Effector memory CD8-positive, alpha-beta T cell (primary cell): ENCODE results near the gene GNA14.

Experiments
- ATAC-seq: fragments of 150-1000 bp; cut with Tn5 transposase; replicated peaks from 2 replicates; pipeline ENCODE4 v1.10.0; 2021; ENCODE audit warnings: mild to moderate bottlenecking, moderate library complexity
- DNase-seq, 3 experiments: peaks; one replicate each; pipeline ENCODE4 v3.0.0; 2021
- H3K27ac Mint-ChIP-seq, 2 donors: one replicate each; pipeline ENCODE4 v1.8.0; 2022; ENCODE audit warnings: mild to moderate bottlenecking in 2 of 2, mixed read lengths in 2 of 2, moderate library complexity in 2 of 2
- H3K27me3 Mint-ChIP-seq, 2 donors: one replicate each; pipeline ENCODE4 v1.8.0; 2022; ENCODE audit warnings: mixed read lengths in 2 of 2
- H3K36me3 Mint-ChIP-seq: one replicate; pipeline ENCODE4 v1.8.0; 2022; ENCODE audit warnings: mild to moderate bottlenecking, moderate library complexity, mixed read lengths; ENCODE audit not compliant: insufficient read depth
- H3K4me1 Mint-ChIP-seq, 2 donors: one replicate each; pipeline ENCODE4 v1.8.0; 2022; ENCODE audit warnings: low read depth in 2 of 2, mixed read lengths in 2 of 2
- H3K4me3 Mint-ChIP-seq, 2 donors: one replicate each; pipeline ENCODE4 v1.8.0; 2022; ENCODE audit warnings: mild to moderate bottlenecking in 2 of 2, mixed read lengths in 2 of 2, moderate library complexity in 2 of 2
- H3K9me3 Mint-ChIP-seq, 2 donors: one replicate each; pipeline ENCODE4 v1.8.0; 2022; ENCODE audit warnings: mixed read lengths in 2 of 2

Gene GNA14

GRCh38 chr9:77606526-77606925 lies 41.6 kb downstream of the GNA14 start:
- Mint-ChIP-seq H3K9me3 (no peaks in the 10 kb centered on the region), H3K4me1 (no peaks in the 10 kb centered on the region), H3K27ac (no peak overlapping the region), H3K4me3 (no peak overlapping the region), H3K36me3 (no peaks in the 10 kb centered on the region), H3K27me3 (peaks cover 13 to 23% of the 10 kb centered on the region in 2 donors)
- DNase-seq (no peak), ATAC-seq (no peak)

DNA sequence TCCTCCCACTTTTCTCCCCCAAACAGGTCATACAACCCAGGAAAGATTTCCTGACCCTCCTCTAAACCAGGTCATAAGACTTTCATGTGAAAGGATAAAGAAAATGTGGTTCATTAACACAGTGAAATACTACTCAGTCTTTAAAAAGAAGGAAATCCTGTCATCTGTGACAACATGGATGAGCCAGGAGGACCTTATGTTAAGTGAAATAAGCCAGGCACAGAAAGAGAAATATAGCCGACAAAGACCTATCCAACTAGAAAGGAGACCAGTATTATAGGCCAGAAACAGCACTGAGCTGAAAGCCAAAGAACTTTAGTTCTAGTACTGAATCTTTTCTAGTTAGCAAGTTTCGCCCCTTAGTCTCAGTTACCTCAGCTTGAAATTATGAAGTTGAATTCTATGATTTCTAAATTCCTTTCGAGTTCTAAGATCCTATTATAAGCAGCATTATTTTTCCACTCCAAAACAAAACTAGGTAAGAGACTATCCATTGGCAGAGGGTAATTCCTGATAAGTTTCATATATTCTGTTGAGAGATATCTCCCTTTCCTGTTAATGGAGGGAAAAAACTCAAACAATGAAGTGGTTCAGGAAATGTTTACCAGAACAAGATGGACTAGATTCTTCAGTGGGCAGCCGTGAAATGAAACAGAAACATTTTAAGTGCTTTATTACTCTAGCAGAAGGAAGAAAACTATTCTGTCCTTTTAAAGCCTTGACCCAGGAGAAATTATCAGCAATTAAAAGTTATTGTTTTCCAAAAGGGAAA lies 42.5 kb downstream of the GNA14 start:
- H3K4me1 Mint-ChIP-seq = no peaks in the 10 kb centered on the region
- no peak overlapping the region for H3K27ac Mint-ChIP-seq
- no peak for DNase-seq
- no peaks in the 10 kb centered on the region for H3K36me3 Mint-ChIP-seq
- no peak for ATAC-seq
- H3K27me3 Mint-ChIP-seq = peaks cover 13 to 23% of the 10 kb centered on the region in 2 donors
- H3K4me3 Mint-ChIP-seq = no peak overlapping the region
- H3K9me3 Mint-ChIP-seq = no peaks in the 10 kb centered on the region

DNA sequence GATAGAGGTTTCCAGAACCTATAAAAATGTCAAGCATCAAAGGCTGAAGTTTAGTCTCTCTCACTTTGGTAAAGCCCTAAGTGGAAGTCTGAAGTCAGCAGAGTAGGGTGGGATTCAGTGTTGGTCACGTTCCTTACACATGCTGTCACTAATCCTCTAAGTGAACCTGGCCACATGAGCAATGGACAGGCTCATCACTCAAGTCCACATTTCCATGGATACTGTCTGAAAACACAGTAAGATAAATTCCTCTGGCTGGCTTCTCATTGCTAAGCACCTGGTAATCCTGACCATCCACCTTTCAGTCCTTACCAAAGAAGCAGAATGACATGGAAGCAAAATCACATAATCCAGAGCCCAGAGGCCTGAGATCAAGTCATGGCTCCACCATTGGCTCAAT lies 43.8 kb downstream of the GNA14 start:
- Mint-ChIP-seq H3K4me3 (no peak overlapping the region), H3K27me3 (peaks cover 13 to 16% of the 10 kb centered on the region in 2 donors), H3K9me3 (no peaks in the 10 kb centered on the region), H3K4me1 (no peaks in the 10 kb centered on the region), H3K27ac (no peak overlapping the region), H3K36me3 (no peaks in the 10 kb centered on the region)
- ATAC-seq (no peak), DNase-seq (no peak)

DNA sequence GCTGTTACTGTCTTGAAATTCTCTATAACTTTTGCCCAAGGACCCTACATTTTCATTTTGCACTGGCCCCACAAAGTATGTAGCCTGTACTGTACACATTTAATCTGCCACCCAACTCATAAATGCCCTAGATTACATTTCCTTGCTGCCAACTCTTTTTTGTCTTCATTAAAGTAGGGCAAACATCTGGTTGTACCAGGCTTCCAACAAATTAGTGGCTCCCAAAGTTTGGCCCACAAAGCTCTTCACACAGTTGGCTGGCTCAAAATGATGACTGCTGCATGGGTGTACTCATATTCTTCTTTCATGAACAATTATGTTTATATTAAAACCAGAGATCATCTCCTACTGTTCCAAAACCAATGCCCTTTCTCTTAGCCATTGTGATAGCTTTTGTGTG lies 45.3 kb downstream of the GNA14 start:
- Mint-ChIP-seq H3K4me3 (no peak overlapping the region), H3K27ac (no peak overlapping the region), H3K4me1 (no peaks in the 10 kb centered on the region), H3K9me3 (no peaks in the 10 kb centered on the region), H3K27me3 (peaks cover 6 to 26% of the 10 kb centered on the region in 2 donors), H3K36me3 (no peaks in the 10 kb centered on the region)
- no peak for ATAC-seq
- no peak for DNase-seq

- Mint-ChIP-seq H3K36me3 (no peaks in the 10 kb centered on the region), H3K27ac (no peak overlapping the region), H3K27me3 (peaks cover 10 to 33% of the 10 kb centered on the region in 2 donors), H3K9me3 (no peaks in the 10 kb centered on the region), H3K4me1 (no peaks in the 10 kb centered on the region), H3K4me3 (no peak overlapping the region)
- ATAC-seq = no peak
- no peak for DNase-seq
Observed at GRCh38 chr9:77601476-77602099, 46.5 kb downstream of the GNA14 start.

DNA sequence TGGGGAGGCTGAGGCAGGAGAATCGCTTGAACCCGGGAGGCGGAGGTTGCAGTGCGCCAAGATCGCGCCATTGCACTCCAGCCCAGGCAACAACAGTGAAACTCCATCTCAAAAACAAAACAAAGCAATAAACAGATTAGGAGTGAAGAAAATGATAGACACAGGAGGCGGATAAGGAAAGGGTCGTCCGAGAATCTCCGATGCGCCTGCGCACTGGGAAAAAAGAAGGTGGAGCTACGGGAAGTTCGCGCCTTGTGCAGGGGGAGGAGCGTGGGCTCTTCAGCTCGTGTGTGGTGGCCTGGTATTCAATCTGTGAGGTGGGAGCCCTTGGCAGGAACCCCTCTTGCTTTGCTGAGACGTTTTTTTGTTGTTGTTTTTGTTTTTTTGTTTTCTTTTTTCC lies 47.3 kb downstream of the GNA14 start:
- H3K27ac Mint-ChIP-seq = no peak overlapping the region

DNA sequence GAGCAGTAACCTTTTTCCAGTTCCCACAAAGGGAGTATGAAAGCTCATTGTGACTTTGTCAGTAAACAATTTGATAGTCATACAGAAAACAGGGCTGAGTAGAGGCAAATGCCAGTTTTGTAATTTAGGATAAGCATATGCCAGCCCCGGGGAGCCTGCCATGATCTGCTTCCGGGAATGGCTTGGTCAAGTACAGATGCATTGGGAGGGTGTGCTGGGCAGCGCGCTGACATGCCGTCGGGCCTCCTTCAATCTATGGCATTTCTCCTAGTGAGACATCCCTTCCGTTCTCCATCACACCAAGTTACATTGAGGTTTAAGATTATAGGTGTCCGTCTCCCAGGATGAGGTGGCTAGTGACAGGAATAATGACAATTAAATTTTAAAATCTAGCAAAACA lies 48.6 kb downstream of the GNA14 start:
- Mint-ChIP-seq H3K27me3 (peaks cover 10 to 37% of the 10 kb centered on the region in 2 donors), H3K4me3 (no peak overlapping the region), H3K9me3 (no peaks in the 10 kb centered on the region), H3K36me3 (no peaks in the 10 kb centered on the region), H3K4me1 (no peaks in the 10 kb centered on the region), H3K27ac (no peak overlapping the region)
- no peak for ATAC-seq
- DNase-seq = no peak

More for the DNA sequence above, 47.3 kb downstream of the GNA14 start:
- DNase-seq (no peak), ATAC-seq (no peak)
- no peak overlapping the region for H3K4me3 Mint-ChIP-seq
- H3K9me3 Mint-ChIP-seq = no peaks in the 10 kb centered on the region
- H3K36me3 Mint-ChIP-seq = no peaks in the 10 kb centered on the region
- peaks cover 10 to 37% of the 10 kb centered on the region in 2 donors for H3K27me3 Mint-ChIP-seq
- H3K4me1 Mint-ChIP-seq = no peaks in the 10 kb centered on the region

DNA sequence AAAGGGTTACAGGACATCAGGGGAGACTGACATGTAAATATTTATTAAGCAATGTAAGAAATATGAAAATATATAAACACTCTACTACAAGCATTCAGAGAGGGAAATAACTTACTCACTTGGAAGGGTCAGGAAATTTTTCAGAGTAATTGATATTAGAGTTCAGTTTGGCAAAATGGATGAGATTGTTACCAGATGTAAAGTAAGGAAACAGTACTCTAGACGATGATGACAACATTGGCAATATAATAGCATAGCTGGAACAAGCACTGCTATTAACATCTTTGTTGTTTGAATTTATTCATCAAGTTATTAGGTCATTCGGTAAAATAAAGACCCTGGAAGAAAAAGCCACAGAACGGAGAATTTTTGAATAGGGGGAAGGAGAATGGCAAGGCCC lies 49.1 kb downstream of the GNA14 start:
- peaks cover 10 to 37% of the 10 kb centered on the region in 2 donors for H3K27me3 Mint-ChIP-seq
- H3K27ac Mint-ChIP-seq = no peak overlapping the region
- ATAC-seq (no peak), DNase-seq (no peak)
- no peaks in the 10 kb centered on the region for H3K4me1 Mint-ChIP-seq
- H3K36me3 Mint-ChIP-seq = no peaks in the 10 kb centered on the region
- no peaks in the 10 kb centered on the region for H3K9me3 Mint-ChIP-seq
- H3K4me3 Mint-ChIP-seq = no peak overlapping the region

DNA sequence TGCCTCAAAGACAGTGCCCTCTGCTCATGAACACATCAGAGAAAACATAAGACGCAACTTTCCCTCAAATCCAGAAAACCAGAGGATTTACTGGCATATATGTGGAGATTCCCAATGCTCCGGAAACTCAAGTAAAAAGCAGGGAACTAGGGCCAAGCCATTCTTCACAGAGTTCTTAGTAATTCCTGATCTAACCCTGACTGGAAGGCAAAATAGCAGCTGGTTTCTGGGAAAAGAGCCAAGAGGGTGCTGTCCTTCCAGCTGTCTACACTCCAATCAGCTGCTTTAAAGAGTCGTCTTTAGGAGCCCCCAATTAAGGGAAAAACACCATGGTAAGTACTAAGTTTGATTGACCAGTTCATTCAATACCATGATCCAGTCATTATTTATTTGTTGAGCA lies 49.6 kb downstream of the GNA14 start:
- H3K27ac Mint-ChIP-seq = no peak overlapping the region
- no peak for ATAC-seq
- H3K27me3 Mint-ChIP-seq = peaks cover 10 to 35% of the 10 kb centered on the region in 2 donors
- DNase-seq = no peak
- H3K4me1 Mint-ChIP-seq = no peaks in the 10 kb centered on the region
- H3K9me3 Mint-ChIP-seq = no peaks in the 10 kb centered on the region
- H3K4me3 Mint-ChIP-seq = no peak overlapping the region
- H3K36me3 Mint-ChIP-seq = no peaks in the 10 kb centered on the region

DNA sequence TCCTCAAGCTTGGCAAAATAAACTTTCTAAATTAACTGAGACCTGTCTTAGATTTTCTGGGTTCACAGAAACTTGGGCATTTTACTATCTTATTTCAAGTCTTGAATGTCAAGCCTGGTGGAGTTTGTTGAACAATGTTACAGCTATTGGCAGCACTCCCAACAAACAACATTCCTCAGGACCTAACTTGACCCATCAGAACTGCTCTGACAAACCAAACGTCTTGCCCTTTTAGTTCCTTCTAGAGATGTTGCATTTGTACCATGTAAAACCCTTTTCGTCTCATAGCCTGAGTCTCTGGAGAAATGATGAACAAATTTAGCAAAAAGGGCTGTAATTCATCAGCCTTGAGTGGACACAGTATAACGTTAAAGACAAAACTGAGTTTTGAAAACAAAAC lies 51.1 kb downstream of the GNA14 start:
- Mint-ChIP-seq H3K36me3 (no peaks in the 10 kb centered on the region), H3K4me3 (no peak overlapping the region), H3K27ac (no peak overlapping the region), H3K4me1 (no peaks in the 10 kb centered on the region), H3K27me3 (peaks cover 10 to 31% of the 10 kb centered on the region in 2 donors), H3K9me3 (no peaks in the 10 kb centered on the region)
- no peak for ATAC-seq
- DNase-seq = no peak

DNA sequence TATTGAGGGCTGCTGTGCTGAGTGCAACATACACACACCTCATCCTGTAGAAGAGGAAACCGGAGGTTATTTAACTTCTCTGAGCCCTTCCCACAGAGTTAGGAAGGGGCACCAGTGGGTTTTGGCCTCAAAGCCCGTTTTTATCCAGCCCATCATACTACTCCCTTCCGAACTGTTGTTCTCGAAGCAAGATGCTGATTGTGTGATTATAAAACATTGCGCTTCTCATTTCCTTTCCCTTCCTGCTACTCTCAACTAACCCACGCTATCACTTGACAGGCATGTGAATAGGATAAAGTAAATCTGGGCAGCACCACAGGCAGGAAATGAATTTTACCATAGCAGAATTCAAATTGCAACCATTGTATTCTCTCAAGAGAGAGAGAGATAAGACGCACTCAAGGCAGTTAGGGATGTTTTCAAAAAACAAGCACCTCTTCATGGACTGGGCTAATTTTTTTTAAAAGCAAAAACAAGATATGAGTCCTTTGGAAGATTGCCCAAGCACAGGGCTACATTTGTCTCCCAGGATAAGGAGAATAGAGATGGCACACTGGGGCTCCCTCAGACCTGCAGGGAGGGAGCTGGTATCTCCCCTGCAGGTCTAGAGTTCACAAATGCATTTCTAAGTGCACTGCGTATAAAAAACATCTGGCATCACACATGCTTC lies 52.6 kb downstream of the GNA14 start:
- DNase-seq (no peak), ATAC-seq (no peak)
- Mint-ChIP-seq H3K4me1 (no peaks in the 10 kb centered on the region), H3K4me3 (no peak overlapping the region), H3K27ac (no peak overlapping the region), H3K9me3 (no peaks in the 10 kb centered on the region), H3K36me3 (peaks cover 3% of the 10 kb centered on the region), H3K27me3 (peaks cover 10 to 32% of the 10 kb centered on the region in 2 donors)

DNA sequence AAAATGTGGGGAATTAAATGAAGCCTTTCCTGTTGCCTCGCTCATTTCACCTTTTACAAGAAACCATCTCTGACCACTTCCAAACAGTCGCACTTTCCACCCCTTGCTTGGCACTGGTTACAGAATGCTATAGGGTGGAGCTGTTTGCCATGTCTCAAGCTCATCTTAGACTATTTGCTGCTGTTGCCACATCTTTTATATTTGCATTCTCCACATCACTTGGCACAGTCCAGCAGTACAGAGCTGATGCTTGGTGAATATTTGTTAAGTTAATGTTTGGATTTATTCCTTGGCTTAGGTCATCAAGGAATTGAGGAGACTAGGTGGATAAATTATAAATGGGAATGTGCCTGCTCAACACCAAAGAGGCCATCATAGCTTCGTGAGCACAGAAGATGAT lies 53.2 kb downstream of the GNA14 start:
- no peak overlapping the region for H3K4me3 Mint-ChIP-seq
- peaks cover 10 to 32% of the 10 kb centered on the region in 2 donors for H3K27me3 Mint-ChIP-seq
- ATAC-seq (no peak), DNase-seq (no peak)
- no peak overlapping the region for H3K27ac Mint-ChIP-seq
- H3K4me1 Mint-ChIP-seq = no peaks in the 10 kb centered on the region
- no peaks in the 10 kb centered on the region for H3K9me3 Mint-ChIP-seq
- H3K36me3 Mint-ChIP-seq = peaks cover 3% of the 10 kb centered on the region

GRCh38 chr9:77593528-77593927 lies 54.6 kb downstream of the GNA14 start:
- H3K27ac Mint-ChIP-seq = no peak overlapping the region
- ATAC-seq (no peak), DNase-seq (no peak)
- no peaks in the 10 kb centered on the region for H3K9me3 Mint-ChIP-seq
- H3K27me3 Mint-ChIP-seq = peaks cover 10 to 31% of the 10 kb centered on the region in 2 donors
- no peak overlapping the region for H3K4me3 Mint-ChIP-seq
- no peaks in the 10 kb centered on the region for H3K4me1 Mint-ChIP-seq
- peaks cover 3% of the 10 kb centered on the region for H3K36me3 Mint-ChIP-seq

DNA sequence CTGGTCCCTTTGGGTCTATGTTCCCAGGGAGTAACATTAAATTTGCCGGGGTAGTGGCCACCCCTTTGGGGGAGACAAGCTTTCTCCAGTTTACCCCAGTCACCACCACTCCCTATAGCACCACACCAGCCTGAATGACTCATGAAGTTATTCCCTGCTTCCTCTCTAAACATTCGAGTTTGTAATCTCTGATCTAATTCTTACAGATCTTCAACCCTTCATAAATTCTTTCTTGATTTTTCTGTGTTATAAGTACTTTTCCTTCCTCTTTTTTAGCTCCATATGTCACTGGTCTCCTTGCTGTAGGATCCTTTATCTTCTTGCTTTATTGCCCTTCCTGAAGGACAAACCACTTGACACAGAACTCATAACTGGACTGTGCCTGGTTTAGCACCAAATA lies 55.6 kb downstream of the GNA14 start:
- Mint-ChIP-seq H3K36me3 (peaks cover 3% of the 10 kb centered on the region), H3K27ac (no peak overlapping the region), H3K27me3 (peaks cover 10 to 34% of the 10 kb centered on the region in 2 donors), H3K4me1 (no peaks in the 10 kb centered on the region), H3K9me3 (no peaks in the 10 kb centered on the region), H3K4me3 (no peak overlapping the region)
- DNase-seq (no peak), ATAC-seq (no peak)
